Measurements from ENCODE around the gene CDH16.
"Not testable (repeated sequence)": the region's sequence is repeated elsewhere in the genome, so short reads cannot be mapped to it uniquely, and the experiment has no call there.

Gene CDH16, protein sequence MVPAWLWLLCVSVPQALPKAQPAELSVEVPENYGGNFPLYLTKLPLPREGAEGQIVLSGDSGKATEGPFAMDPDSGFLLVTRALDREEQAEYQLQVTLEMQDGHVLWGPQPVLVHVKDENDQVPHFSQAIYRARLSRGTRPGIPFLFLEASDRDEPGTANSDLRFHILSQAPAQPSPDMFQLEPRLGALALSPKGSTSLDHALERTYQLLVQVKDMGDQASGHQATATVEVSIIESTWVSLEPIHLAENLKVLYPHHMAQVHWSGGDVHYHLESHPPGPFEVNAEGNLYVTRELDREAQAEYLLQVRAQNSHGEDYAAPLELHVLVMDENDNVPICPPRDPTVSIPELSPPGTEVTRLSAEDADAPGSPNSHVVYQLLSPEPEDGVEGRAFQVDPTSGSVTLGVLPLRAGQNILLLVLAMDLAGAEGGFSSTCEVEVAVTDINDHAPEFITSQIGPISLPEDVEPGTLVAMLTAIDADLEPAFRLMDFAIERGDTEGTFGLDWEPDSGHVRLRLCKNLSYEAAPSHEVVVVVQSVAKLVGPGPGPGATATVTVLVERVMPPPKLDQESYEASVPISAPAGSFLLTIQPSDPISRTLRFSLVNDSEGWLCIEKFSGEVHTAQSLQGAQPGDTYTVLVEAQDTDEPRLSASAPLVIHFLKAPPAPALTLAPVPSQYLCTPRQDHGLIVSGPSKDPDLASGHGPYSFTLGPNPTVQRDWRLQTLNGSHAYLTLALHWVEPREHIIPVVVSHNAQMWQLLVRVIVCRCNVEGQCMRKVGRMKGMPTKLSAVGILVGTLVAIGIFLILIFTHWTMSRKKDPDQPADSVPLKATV

DNA sequence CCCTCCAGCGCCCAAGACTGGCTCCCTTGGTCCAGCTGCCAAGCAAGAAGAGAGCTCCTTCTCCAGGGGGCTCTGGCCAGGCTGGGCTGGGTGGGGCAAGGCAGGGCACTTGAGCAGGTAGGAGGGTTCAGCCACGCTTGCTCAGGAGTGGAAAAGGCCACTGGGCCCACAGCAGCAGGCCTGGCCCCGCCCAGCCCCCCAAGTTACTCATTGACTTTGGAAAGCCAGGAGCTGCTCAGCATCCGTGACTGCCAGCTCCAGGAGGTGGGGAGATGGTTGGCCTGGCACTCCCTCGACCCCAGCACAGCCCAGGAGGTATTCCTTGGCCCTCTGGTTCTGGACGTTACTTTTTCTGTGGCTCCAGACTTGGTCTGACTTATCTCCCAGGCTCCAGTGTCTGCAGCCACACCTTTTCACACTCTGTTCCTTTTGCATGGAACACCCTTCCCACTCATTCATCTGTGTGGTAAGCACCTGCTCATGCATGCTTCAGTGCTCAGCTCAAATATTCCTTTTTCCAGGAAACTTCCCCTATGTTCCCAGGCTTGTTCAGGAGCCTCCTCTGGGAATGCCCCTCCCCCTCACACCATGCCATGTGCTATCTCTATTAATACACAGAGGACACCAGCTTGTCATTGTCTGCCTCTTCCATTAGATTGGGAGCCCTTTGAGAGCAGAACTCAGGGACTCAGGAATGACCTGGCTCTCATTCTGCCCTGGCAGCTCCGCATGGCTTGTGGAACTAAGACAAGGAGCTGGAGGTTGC lies at the start of gene CDH16:
Gene CDH16, minus strand, starts transcription at position 83 of the 766 bp plus-strand sequence. CDS start 820 bp downstream, outside the sequence.
- no peak for DNase-seq

DNA sequence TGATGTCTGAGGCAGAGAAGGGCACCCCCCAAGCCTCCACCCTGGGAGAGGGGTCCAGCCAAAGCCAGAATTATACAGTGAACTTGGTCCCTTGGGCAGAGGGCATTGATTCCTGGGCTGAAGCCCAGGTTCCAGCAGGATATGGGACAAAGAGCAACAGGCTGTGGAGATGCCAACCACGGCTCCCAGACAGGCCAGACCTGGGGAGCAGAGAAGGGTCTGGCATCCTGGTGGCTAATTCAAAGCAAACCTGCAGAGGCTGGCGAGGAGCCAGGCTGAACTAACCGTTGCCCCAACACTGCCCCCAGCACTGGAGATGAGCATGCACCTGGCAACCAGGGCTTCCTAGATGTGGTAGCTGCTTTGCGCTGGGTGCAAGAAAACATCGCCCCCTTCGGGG lies 45.4 kb upstream of the CDH16 start:
- DNase-seq, result no peak

DNA sequence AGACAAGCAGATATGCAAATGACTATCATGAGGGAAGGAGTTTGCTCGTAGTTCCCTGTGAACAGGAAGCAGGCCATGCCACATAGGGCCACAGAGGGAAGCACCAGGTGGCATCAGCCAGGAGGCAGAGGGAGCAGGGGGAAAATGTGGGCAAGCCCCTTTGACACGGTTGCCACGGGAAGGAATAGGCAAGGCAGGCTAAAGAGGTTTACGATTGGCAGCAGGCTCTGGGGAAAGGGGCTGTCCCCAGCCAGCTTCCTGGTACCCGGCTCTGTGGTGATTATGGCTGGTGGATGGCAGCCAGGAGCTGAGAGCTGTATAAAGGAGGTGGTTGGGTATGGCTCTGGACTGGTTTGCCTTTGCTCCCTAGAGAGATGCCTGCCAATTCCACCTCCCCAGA lies 43.2 kb upstream of the CDH16 start:
- DNase-seq, result no peak

DNA sequence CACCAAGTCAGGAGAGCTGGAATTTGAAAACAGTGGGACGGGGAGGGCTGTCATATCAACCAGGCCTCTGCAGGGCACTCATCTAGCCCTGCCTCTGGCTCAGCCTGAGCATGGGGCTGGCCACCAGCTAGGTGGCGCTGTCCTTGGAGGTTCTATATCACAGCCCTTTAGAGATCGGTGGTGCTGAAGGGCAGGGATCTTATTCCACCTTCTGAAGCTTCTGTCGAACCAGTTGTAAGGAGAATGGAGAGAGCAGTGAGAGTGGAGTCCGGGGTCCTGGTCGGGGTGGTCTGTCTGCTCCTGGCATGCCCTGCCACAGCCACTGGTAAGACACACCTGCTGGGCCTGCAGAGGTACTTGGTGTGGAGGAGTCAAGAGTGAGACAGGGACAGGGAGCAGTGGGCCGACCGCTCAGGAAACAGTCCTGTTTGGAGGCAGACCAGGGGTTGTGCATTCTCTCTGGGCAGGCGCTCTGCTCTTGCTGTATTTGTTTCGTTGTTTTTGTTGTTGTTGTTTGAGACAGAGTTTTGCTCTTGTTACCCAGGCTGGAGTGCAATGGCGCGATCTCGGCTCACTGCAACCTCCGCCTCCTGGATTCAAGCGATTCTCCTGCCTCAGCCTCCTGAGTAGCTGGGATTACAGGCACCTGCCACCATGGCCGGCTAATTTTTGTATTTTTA lies 42.5 kb upstream of the CDH16 start, which contains the start of gene CES3:
Gene CES3, plus strand, starts transcription at position 202 of the 680 bp plus-strand sequence. Its CDS starts 42 bp downstream, at position 244.
- peak; percentile 78 for DNase-seq

DNA sequence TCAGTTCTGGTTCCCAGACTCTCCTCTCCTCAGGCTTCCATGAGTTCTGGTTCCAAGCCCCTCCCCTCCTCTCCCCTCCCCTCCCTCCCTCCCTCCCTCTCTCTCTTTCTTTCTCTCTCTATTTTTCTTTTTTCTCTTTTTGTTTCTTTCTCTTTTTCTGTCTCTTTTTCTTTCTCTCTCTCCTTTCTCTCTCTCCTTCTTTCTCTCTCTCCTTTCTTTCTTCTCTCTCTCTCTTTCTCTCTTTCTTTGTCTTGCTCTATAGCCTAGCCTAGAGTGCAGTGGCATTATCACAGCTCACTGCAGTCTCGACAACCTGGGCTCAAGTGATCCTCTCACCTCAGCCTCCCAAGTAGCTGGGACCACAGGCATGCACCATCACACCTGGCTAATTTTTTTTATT lies 41.6 kb upstream of the CDH16 start:
- no peak for DNase-seq

DNA sequence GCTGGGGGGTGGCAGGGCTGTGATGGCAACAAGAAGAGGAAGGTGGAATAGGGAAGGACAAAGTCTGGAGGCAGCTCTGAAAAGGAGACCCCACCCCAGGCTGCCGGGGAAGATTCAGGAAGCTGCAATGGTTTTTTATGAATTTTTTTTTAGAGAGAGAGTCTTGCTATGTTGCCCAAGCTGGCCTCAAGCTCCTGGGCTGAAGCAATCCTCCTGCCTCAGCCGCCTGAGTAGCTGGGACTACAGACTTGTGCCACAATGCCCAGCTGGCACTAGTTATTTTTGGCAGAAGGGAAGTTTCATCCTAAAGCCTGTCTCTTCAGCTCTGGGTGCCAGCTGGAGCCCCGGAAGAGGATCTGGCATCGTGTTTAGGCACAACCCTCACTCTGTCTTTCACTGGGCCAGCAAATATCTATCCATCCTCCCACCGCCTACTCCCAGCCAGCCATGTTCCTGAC lies 41.0 kb upstream of the CDH16 start:
- DNase-seq, result peak; percentile 58

DNA sequence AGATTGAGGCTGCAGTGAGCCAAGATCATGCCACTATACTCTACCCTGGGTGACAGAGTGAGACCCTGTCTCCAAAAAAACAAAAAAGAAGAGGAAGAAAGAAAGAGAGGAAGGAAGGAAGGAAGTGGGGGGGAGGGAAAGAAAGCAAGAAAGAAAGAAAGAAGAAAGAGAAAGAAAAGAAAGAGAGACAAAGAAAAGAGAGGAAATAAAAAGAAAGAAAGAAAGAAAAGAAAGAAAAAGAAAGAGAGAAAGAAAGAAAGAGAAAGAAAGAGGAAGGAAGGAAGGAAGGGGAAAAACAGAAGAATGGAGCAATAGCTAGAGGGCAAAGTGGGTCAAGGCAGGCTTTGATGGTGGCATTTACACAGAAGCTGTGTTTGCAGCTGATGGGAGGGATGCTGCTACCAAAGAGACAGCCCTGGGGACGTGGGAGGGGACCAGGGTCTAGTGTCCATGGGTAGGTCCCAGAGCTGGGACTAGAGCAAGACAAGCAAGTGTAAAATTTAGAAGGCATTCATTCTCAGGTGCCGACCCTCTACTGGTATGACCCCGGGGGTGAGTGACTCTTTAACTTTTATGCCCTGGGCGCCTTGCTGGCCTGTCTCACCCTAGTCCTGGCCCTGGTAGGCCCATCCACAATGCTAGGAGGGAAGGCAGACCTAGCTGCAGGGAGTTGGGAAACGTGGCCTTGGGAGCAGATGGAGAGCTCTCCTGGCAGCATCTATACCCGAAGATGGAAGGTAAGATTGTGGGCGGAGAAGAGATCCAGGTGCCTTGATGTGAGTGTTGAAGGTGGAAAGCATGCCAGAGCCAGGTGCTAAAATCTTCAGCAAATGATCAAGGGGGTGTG lies 40.4 kb upstream of the CDH16 start:
- no peak for DNase-seq

DNA sequence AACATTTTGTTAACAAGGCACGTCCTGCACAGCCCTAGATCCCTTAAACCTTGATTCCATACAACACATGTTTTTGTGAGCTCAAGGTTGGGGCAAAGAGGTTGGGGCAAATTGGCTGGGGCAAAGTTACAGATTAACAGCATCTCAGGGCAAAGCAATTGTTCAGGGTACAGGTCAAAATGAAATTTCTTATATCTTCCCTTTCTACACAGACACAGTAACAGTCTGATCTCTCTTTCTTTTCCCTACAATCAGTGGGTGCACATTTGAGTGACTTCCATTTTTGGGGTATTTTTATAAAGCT lies 37.4 kb upstream of the CDH16 start:
- DNase-seq, result not testable (repeated sequence)

DNA sequence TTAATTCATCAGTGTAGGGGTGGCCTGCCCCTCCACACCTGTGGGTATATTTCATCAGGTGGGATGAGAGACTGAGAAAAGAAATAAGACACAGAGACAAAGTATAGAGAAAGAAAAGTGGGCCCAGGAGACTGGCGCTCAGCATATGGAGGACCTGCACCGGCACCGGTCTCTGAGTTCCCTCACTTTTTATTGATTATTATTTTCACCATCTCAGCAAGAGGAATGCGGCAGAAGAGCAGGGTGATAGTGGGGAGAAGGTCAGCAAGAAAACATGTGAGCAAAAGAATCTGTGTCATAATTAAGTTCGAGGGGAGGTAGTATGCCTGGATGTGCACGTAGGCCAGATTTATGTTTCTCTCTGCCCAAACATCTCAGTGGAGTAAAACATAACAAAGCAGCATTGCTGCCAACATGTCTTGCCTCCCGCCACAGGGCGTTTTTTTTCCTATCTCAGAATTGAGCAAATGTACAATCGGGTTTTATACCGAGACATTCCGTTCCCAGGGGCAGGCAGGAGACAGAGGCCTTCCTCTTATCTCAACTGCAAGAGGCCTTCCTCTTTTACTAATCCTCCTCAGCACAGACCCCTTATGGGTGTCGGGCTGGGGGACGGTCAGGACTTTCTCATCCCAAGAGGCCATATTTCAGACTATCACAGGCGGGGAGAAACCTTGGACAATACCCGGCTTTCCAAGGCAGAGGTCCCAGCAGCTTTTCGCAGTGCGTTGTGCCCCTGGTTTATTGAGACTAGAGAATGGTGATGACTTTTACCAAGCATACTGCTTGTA lies 36.9 kb upstream of the CDH16 start:
- not testable (repeated sequence) for DNase-seq

DNA sequence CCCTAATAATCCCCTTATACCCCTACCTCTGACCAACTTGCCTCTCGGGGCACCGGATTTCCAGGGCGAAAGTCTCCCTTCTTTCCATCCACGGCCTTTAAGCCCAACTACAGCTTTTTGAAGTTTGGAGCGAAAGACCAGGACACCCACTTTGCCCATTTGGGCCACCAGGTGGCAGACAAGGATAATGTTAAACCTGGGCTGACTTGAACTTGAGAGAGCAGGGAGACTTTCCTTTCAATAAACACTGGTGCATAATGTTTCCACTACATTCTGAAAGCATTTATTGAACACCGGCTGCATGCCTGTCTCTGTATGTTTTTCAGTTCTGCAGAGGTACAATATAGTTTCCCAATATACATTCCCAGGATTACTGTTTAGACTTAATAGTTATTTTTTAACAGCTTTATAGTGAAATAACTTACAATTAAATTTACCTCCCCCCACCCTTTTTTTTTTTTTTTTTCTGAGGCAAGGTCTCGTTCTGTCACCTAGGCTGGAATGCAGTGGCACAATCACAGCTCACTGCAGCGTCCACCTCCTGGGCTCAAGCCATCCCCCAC lies 35.5 kb upstream of the CDH16 start:
- peak; percentile 67 for DNase-seq

DNA sequence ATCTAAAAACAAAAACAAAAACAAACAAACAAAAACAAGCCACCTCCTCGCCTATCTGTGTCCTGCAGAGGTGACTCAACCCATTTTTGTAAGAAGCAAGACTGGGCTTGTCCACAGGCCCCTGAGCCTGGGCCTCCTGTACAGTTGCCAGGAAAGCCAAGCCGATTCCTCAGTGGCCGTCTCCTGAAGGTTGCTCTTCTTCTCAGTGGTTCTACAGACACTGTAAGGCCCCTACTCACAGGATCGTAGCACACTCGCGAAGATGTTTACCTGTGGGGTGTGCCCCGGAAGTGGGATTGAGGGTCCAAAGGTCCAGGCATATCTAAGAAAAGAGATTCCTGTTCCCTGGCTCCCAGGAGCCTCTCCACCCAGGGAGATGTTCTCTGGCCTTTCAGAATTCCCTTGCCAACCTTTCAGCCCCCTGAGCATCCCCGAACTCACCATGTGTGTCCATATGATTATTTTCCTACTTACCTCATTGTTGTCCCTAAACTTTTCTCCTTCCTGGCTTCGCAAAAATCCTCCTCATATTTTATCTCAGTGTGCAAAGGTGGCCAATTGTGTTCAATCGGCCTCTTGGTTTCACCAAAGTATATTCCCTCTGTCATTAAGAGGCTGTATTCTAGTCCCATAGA lies 34.9 kb upstream of the CDH16 start:
- DNase-seq, result no peak

DNA sequence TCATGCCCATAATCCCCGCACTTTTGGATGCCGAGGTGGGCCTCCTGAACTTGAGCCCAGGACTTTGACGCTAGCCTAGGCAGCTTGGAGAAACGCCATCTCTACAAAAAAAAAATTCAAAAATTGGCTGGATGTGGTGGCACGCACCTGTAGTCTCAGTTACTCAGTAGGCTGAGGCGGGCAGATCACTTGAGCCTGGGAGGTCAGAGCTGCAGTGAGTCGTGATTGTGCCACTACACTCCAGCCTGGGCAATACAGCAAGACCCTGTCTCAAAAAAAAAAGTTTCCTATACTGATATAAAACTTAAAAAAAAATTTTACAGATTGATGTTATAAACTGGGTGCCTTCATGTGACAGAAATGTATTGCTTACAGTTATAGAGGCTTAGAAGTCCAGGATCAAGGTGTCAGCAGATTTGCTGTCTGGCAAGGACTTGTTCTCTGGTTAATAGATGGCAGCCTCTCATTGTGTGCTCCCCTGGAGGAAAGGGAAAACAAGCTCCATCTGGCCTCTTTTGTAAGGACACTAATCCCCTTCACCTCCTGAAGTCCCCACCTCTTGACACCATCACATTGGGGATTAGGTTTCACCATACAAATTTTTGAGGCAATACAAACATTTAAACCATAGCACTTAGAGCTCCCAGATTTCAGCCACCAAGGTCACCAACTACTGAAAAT lies 33.9 kb upstream of the CDH16 start:
- no peak for DNase-seq

DNA sequence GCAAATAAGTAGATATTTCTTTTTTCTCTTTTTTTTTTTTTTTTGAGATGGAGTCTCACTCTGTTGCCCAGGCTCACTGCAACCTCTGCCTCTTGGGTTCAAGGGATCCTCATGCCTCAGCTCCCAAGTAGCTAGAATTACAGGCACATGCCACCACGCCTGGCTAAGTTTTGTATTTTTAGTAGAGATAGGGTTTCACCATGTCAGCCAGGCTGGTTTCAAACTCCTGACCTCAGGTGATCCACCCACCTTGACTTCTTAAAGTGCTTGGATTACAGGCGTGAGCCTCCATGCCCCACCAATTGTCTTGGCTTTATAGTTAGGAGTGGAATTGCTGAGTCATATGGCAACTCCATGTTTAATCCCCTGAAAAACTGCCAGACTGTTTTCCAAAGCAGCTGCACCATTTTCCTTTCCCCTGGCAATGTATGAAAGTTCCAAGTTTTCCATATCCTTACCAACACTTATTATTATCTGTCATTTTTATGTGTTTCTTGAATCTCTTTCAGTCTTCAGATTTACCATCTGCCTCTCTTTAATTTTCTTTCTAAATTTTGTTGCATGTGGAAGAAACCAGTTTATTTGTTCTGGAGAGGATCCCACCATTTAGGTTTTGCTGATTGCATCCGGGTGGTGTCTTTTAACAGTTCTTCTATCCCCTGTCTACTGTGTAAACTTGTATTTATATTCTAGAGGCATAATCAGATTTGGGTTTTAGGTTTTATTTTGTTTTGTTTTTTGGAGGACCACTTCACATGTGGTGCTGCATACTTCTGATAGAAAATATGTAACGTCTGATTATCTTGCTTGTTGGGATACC lies 32.5 kb upstream of the CDH16 start:
- no peak for DNase-seq

DNA sequence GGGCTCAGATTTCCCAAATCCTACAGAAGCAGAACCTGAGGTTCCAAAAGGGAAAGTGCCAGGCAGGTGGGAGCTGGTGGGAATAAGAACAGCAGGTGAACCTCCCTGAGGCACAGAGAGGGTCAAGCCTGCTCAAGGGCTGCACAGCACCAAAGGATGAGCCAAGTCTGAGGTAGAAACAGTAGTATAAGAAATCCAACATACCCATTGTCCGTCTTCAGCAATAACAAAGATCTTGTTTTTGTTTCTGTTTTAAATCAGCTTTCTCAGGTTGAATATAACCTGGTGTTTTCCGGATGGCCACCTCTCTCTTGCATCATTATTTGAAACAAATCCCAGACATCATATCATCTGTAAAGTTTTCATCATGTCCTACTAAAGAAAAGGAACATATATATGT lies 31.8 kb upstream of the CDH16 start:
- DNase-seq, result no peak

DNA sequence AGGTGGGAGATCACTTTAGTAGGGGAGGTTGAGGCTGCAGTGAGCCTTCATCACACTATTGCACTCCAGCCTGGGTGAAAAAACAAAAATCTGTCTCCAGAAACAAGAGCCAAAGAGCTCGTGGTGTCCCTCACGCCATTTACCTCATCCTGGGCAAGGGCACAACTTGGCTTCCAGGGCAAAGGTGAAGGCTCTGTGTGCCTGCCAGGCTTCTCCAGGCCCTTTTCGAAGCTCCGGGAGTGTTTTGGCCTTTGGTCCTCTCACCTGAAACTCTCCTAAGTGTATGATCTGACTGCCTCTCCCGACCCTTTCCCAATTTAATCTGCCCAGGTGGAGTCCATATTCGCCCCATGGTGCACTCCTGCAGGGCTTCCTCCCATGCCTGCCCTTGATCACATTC lies 30.8 kb upstream of the CDH16 start:
- DNase-seq, result no peak

DNA sequence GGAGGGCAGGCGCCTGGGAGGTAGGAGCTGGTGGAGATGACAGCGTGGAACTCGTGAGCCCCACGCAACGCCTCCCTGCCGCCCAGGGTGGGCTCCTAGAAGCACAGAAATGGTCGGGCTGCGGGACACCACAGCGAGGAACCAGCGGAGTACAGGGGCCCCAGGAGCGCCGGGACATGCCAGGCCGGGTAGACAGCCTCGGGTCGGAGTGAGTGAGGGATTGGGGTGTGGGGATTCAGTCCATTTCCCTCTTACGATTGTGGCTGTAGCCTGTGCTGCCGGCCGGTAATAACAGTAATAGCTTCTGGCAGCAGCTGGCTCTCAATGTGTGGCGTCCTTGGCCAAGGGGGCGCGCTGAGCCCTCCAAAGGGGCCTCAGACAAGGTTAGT lies 30.1 kb upstream of the CDH16 start:
- no peak for DNase-seq

DNA sequence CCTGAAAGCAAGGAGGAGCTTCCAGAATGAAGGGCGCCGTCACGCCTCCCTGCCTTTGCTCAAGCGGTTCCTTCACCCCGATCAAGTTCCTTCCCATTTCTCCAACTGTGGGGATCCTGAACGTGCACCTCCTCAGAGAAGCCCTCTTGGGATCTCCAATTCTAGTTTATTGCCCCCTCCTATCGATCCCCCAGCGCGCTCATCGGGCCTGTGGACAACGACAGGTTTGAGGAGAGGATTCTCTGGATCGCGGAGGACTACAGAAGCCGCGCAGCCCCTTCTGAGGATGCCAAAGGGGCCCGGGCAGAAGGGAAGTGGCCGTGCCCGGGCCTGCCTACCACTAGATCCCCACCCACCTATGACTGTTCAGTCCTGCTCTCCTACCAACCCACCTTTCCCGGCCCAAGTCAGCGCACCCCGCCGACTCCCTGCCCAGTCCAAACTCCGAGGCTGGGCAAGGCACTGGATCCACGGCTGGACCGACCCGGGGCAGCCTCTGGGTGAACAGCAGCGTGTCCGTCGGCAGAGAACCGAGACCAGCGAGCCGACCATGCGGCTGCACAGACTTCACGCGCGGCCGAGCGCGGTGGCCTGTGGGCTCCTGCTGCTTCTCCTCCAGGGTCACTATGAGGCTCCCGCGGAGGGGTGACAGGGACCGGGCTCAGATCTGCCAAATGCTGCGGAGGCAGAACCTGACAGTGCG lies 29.6 kb upstream of the CDH16 start:
- DNase-seq, result no peak

Data from MV-4-11 (cell line).